Mesenchymal stem cell (in vitro differentiated cells and primary cell): Measurements from ENCODE around the gene SRC.
A peak's percentile ranks its signal among the peaks of the same experiment; 100 is the strongest.

Experiments
- DNase-seq: peaks from one replicate; pipeline ENCODE4 v3.0.0-alpha.2; 2013
- H2AFZ ChIP-seq: one replicate; pipeline ENCODE4 v1.6.1; 2013; ENCODE audit warnings: low read depth, mild to moderate bottlenecking, control low read depth, inconsistent platforms, low read length, moderate library complexity
- H2AK5ac ChIP-seq: 2 replicates; pipeline ENCODE4 v1.6.1; 2013; ENCODE audit warnings: low read length, moderate library complexity, mild to moderate bottlenecking, inconsistent platforms; ENCODE audit not compliant: severe bottlenecking
- H2BK120ac ChIP-seq: one replicate; pipeline ENCODE4 v1.6.1; 2013; ENCODE audit warnings: low read depth, mild to moderate bottlenecking, inconsistent platforms, low read length, moderate library complexity
- H2BK12ac ChIP-seq, 2 experiments: one replicate each; pipeline ENCODE4 v1.6.1; 2013; ENCODE audit warnings: inconsistent platforms in 2 of 2, low read length in 2 of 2, mild to moderate bottlenecking in 2 of 2, moderate library complexity in 2 of 2, control low read depth in 1 of 2
- H2BK15ac ChIP-seq: one replicate; pipeline ENCODE4 v1.6.1; 2013; ENCODE audit warnings: mild to moderate bottlenecking, low read depth, inconsistent platforms; ENCODE audit not compliant: poor library complexity, severe bottlenecking
- H2BK5ac ChIP-seq: 2 replicates; pipeline ENCODE4 v1.6.1; 2013; ENCODE audit warnings: low read depth, mild to moderate bottlenecking, low read length, control low read depth, inconsistent platforms; ENCODE audit not compliant: poor library complexity, severe bottlenecking
- H3K14ac ChIP-seq, 2 experiments: one replicate each; pipeline ENCODE4 v1.6.1; 2013; ENCODE audit warnings: inconsistent platforms in 2 of 2, low read length in 2 of 2, control low read depth in 1 of 2, mild to moderate bottlenecking in 1 of 2, moderate library complexity in 1 of 2
- H3K18ac ChIP-seq, 2 experiments: one replicate each; pipeline ENCODE4 v1.6.1; 2013; ENCODE audit warnings: inconsistent platforms in 2 of 2, low read length in 2 of 2, control low read depth in 1 of 2, low read depth in 1 of 2, mild to moderate bottlenecking in 1 of 2
- H3K23ac ChIP-seq, 2 experiments: one replicate each; pipeline ENCODE4 v1.6.1; 2013; ENCODE audit warnings: inconsistent platforms in 2 of 2, low read length in 2 of 2, mild to moderate bottlenecking in 2 of 2, moderate library complexity in 2 of 2, control low read depth in 1 of 2
- H3K27ac ChIP-seq: 2 replicates; pipeline ENCODE4 v1.5.1; 2013; ENCODE audit warnings: mild to moderate bottlenecking, moderate library complexity, low read length, control low read depth, inconsistent platforms; ENCODE audit not compliant: poor library complexity, severe bottlenecking
- H3K27me3 ChIP-seq, 2 experiments: 2 replicates each; pipeline versions ENCODE4 v1.6.1 to v1.7.0; 2013; ENCODE audit warnings: low read length in 2 of 2, mild to moderate bottlenecking in 2 of 2, moderate library complexity in 2 of 2, control low read depth in 1 of 2, inconsistent platforms in 1 of 2; ENCODE audit not compliant: control insufficient read depth in 1 of 2, insufficient read depth in 1 of 2
- H3K36me3 ChIP-seq, 2 experiments: 2 replicates each; pipeline versions ENCODE4 v1.6.1 to v1.7.0; 2013; ENCODE audit warnings: low read length in 2 of 2, control low read depth in 1 of 2, inconsistent platforms in 1 of 2, low read depth in 1 of 2, mild to moderate bottlenecking in 1 of 2; ENCODE audit not compliant: insufficient read depth in 2 of 2, control insufficient read depth in 1 of 2
- H3K4ac ChIP-seq, 2 experiments: one replicate each; pipeline ENCODE4 v1.6.1; 2013; ENCODE audit warnings: inconsistent platforms in 2 of 2, low read length in 2 of 2, mild to moderate bottlenecking in 2 of 2, moderate library complexity in 2 of 2, control low read depth in 1 of 2, low read depth in 1 of 2
- H3K4me1 ChIP-seq: 2 replicates; pipeline ENCODE4 v1.6.1; 2013; ENCODE audit warnings: low read depth, low read length, control low read depth; ENCODE audit not compliant: control insufficient read depth, insufficient read depth
- H3K4me2 ChIP-seq: 2 replicates; pipeline ENCODE4 v1.6.1; 2013; ENCODE audit warnings: low read length, mild to moderate bottlenecking, inconsistent platforms; ENCODE audit not compliant: poor library complexity, severe bottlenecking
- H3K4me3 ChIP-seq, 2 experiments: 2 replicates each; pipeline versions ENCODE4 v1.5.1 to v1.7.0; 2013; ENCODE audit warnings: low read length in 2 of 2, mild to moderate bottlenecking in 2 of 2, control low read depth in 1 of 2, low read depth in 1 of 2; ENCODE audit not compliant: insufficient read depth in 1 of 2
- H3K79me1 ChIP-seq: replicated peaks from 2 replicates; pipeline ENCODE4 v1.6.1; 2013; ENCODE audit warnings: mild to moderate bottlenecking, control low read depth, low read length, inconsistent platforms; ENCODE audit not compliant: poor library complexity, severe bottlenecking
- H3K9ac ChIP-seq: 2 replicates; pipeline ENCODE4 v1.7.0; 2013; ENCODE audit warnings: mild to moderate bottlenecking, low read length, moderate library complexity
- H3K9me3 ChIP-seq: 2 replicates; pipeline ENCODE4 v1.7.0; 2013; ENCODE audit warnings: mild to moderate bottlenecking, low read length; ENCODE audit not compliant: control insufficient read depth
- H4K8ac ChIP-seq: one replicate; pipeline ENCODE4 v1.6.1; 2013; ENCODE audit warnings: inconsistent platforms, mild to moderate bottlenecking, low read length, moderate library complexity
- H4K91ac ChIP-seq: one replicate; pipeline ENCODE4 v1.6.1; 2013; ENCODE audit warnings: mild to moderate bottlenecking, low read length, inconsistent platforms
- WGBS: methylation state at CpG from one replicate; pipeline ENCODE4 v1.1.7; 2013; ENCODE audit warnings: mixed read lengths; 5-methylcytosine and 5-hydroxymethylcytosine counted together

SRC gene

GRCh38 chr20:37329481-37330165, 16.3 kb upstream of the SRC start:
- Histone ChIP-seq H3K14ac (no peak overlapping the region), H2AK5ac (no peak overlapping the region), H2BK15ac (no peak overlapping the region), H3K27me3 (no peaks in the 10 kb centered on the region), H3K79me1 (no peaks in the 10 kb centered on the region), H2BK5ac (no peak overlapping the region), H4K8ac (no peak overlapping the region), H4K91ac (no peak overlapping the region), H2BK12ac (no peak overlapping the region), H3K4me2 (no peak overlapping the region), H3K18ac (no peak overlapping the region), H3K4me3 (no peak overlapping the region), H3K36me3 (no peaks in the 10 kb centered on the region), H3K9me3 (no peaks in the 10 kb centered on the region), H3K23ac (no peak overlapping the region), H2AFZ (no peak overlapping the region), H3K9ac (no peak overlapping the region), H2BK120ac (no peak overlapping the region), H3K4me1 (peaks cover 6% of the 10 kb centered on the region), H3K27ac (no peak overlapping the region), H3K4ac (no peak overlapping the region)
- 70% methylated on average over 5 of the region's 6 CpGs for WGBS
- no peak for DNase-seq

- peak overlapping the region in 1 of 2 experiments; percentile 69 for H2BK12ac ChIP-seq
- no peak overlapping the region for H3K4me3 ChIP-seq
- H2BK120ac ChIP-seq, result no peak overlapping the region
- H3K18ac ChIP-seq, result no peak overlapping the region
- WGBS, result 95% methylated on average over 6 of the region's 6 CpGs
- H3K4ac ChIP-seq, result no peak overlapping the region
- no peaks in the 10 kb centered on the region for H3K9me3 ChIP-seq
- no peak overlapping the region for H3K23ac ChIP-seq
- no peaks in the 10 kb centered on the region for H3K27me3 ChIP-seq
- H2AFZ ChIP-seq, result no peak overlapping the region
- no peak overlapping the region for H3K27ac ChIP-seq
- H2BK15ac ChIP-seq, result peak overlapping the region; percentile 55
- DNase-seq, result no peak
- H2AK5ac ChIP-seq, result no peak overlapping the region
- peaks cover 6% of the 10 kb centered on the region for H3K4me1 ChIP-seq
- H3K36me3 ChIP-seq, result no peaks in the 10 kb centered on the region
- no peak overlapping the region for H3K4me2 ChIP-seq
- H3K14ac ChIP-seq, result no peak overlapping the region
- H4K91ac ChIP-seq, result no peak overlapping the region
- no peak overlapping the region for H4K8ac ChIP-seq
- H3K9ac ChIP-seq, result no peak overlapping the region
- no peak overlapping the region for H2BK5ac ChIP-seq
- no peaks in the 10 kb centered on the region for H3K79me1 ChIP-seq
Observed at GRCh38 chr20:37330316-37330715, 15.6 kb upstream of the SRC start.

GRCh38 chr20:37331060-37331857, 14.7 kb upstream of the SRC start:
- peaks cover 13% of the 10 kb centered on the region for H3K4me1 ChIP-seq
- no peak for DNase-seq
- H3K18ac ChIP-seq, result peak overlapping the region; percentile 45 to 93
- H3K27me3 ChIP-seq, result no peaks in the 10 kb centered on the region
- peak overlapping the region; percentile 87 for H2BK15ac ChIP-seq
- H3K4me3 ChIP-seq, result no peak overlapping the region
- peak overlapping the region; percentile 86 for H4K91ac ChIP-seq
- peak overlapping the region; percentile 62 for H4K8ac ChIP-seq
- WGBS, result 80% methylated on average over 11 of the region's 11 CpGs
- peak overlapping the region; percentile 59 to 70 for H2BK12ac ChIP-seq
- peak overlapping the region; percentile 66 for H2BK120ac ChIP-seq
- H3K79me1 ChIP-seq, result no peaks in the 10 kb centered on the region
- no peak overlapping the region for H3K27ac ChIP-seq
- H3K4ac ChIP-seq, result peak overlapping the region; percentile 13 to 40
- no peak overlapping the region for H2AK5ac ChIP-seq
- no peak overlapping the region for H3K14ac ChIP-seq
- no peaks in the 10 kb centered on the region for H3K36me3 ChIP-seq
- no peak overlapping the region for H3K9ac ChIP-seq
- peak overlapping the region in 1 of 2 experiments; percentile 23 for H3K23ac ChIP-seq
- no peak overlapping the region for H2AFZ ChIP-seq
- H3K4me2 ChIP-seq, result no peak overlapping the region
- no peaks in the 10 kb centered on the region for H3K9me3 ChIP-seq
- H2BK5ac ChIP-seq, result no peak overlapping the region

- no peak overlapping the region for H3K4ac ChIP-seq
- no peak overlapping the region for H2AFZ ChIP-seq
- H3K9me3 ChIP-seq, result no peaks in the 10 kb centered on the region
- H4K8ac ChIP-seq, result no peak overlapping the region
- H3K9ac ChIP-seq, result no peak overlapping the region
- H3K14ac ChIP-seq, result peak overlapping the region in 1 of 2 experiments; percentile 13
- H2BK120ac ChIP-seq, result no peak overlapping the region
- H3K23ac ChIP-seq, result no peak overlapping the region
- H2BK15ac ChIP-seq, result no peak overlapping the region
- H2BK5ac ChIP-seq, result no peak overlapping the region
- H2BK12ac ChIP-seq, result peak overlapping the region in 1 of 2 experiments; percentile 58
- no peak overlapping the region for H3K4me2 ChIP-seq
- no peak overlapping the region for H2AK5ac ChIP-seq
- H3K18ac ChIP-seq, result peak overlapping the region; percentile 8 to 42
- no peaks in the 10 kb centered on the region for H3K27me3 ChIP-seq
- 89% methylated on average over 9 of the region's 9 CpGs for WGBS
- DNase-seq, result no peak
- H4K91ac ChIP-seq, result no peak overlapping the region
- H3K4me3 ChIP-seq, result no peak overlapping the region
- no peaks in the 10 kb centered on the region for H3K79me1 ChIP-seq
- no peaks in the 10 kb centered on the region for H3K36me3 ChIP-seq
- no peak overlapping the region for H3K27ac ChIP-seq
- H3K4me1 ChIP-seq, result peaks cover 17% of the 10 kb centered on the region
Observed at GRCh38 chr20:37333130-37333847, 12.7 kb upstream of the SRC start.
